IgD-negative memory B cell (primary cell): ENCODE measurements around the gene PAX6. TPM values are rescaled to one million over a fixed set of nuclear protein-coding genes. Genes with fewer than 3 reads are reported as not detected.

Experiments
- H3K27ac Mint-ChIP-seq, 3 donors: one replicate each; pipeline ENCODE4 v1.8.0; 2020 to 2022; ENCODE audit warnings: mild to moderate bottlenecking in 3 of 3, mixed read lengths in 3 of 3, moderate library complexity in 1 of 3
- H3K27me3 Mint-ChIP-seq: one replicate; pipeline ENCODE4 v1.8.0; 2021; ENCODE audit warnings: mixed read lengths
- H3K36me3 Mint-ChIP-seq: one replicate; pipeline ENCODE4 v1.8.0; 2020; ENCODE audit warnings: mild to moderate bottlenecking, mixed read lengths
- H3K4me1 Mint-ChIP-seq, 3 donors: one replicate each; pipeline ENCODE4 v1.8.0; 2020 to 2022; ENCODE audit warnings: mixed read lengths in 3 of 3, mild to moderate bottlenecking in 1 of 3
- H3K4me3 Mint-ChIP-seq, 4 donors: one replicate each; pipeline ENCODE4 v1.8.0; 2020 to 2022; ENCODE audit warnings: mild to moderate bottlenecking in 4 of 4, mixed read lengths in 4 of 4, moderate library complexity in 3 of 4
- H3K9me3 Mint-ChIP-seq, 3 donors: one replicate each; pipeline ENCODE4 v1.8.0; 2020 to 2021; ENCODE audit warnings: mixed read lengths in 3 of 3, mild to moderate bottlenecking in 1 of 3
- polyA plus RNA-seq: library from polyadenylated mRNA; unstranded; fragments of 300-500 nt; fragmentation: Illumina TruSeq; gene quantifications from one replicate; pipeline ENCODE4 v1.2.3, GENCODE V29; 2021

The PAX6 gene
- polyA plus RNA-seq, 1 donor from 2014 or later = not detected

DNA sequence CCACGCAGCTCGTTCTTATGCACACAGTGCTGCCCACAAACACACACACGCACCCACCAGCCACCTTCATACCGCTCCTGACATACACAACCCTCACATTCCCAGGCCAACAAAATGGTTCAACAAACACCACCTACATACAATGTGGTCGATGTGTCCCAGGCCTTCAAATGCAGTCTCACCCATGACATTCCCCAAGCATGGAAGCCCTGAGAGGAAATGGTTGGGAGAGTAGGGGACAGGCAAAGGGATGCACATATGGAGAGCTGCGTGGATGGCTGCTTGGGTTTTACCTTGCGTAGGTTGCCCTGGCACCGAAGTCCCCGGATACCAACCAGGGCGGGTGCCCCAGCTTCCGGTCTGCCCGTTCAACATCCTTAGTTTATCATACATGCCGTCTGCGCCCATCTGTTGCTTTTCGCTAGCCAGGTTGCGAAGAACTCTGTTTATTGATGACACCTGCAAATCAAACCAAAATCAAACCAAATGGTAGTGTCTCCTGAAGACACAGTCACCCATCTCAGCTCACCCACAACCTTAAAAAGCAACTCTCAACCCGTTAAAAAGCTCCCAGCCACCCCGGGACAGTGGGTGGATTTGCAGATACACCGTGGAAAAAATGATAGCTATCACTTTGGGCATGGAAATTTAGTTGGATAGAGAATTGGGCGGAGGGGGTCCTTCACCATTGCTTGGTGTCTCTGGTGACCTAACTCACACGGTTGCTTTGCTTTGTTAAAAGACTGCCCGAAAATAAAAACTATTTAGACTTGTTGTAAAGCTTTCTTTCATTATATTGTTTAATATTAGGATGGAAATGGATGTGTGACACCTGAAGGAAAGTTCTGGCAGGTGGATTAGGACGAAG, 10.5 kb downstream of the PAX6 start:
- Mint-ChIP-seq H3K4me3 (peak overlapping the region in 3 of 4 donors; percentile 3 to 59 (median 23)), H3K4me1 (peaks cover 10 to 16% (median 13%) of the 10 kb centered on the region in 3 donors), H3K27me3 (peaks cover 73% of the 10 kb centered on the region), H3K27ac (peak overlapping the region; percentile 33 to 80 (median 59)), H3K36me3 (no peaks in the 10 kb centered on the region), H3K9me3 (peaks cover 5 to 23% (median 9%) of the 10 kb centered on the region in 3 donors)

GRCh38 chr11:31799435-31800397, 11.4 kb downstream of the PAX6 start:
- Mint-ChIP-seq H3K27ac (peak overlapping the region; percentile 33 to 60 (median 59)), H3K4me1 (peaks cover 8 to 14% (median 12%) of the 10 kb centered on the region in 3 donors), H3K9me3 (peaks cover 5 to 22% (median 9%) of the 10 kb centered on the region in 3 donors), H3K4me3 (peak overlapping the region in 3 of 4 donors; percentile 3 to 41 (median 6)), H3K36me3 (no peaks in the 10 kb centered on the region), H3K27me3 (peaks cover 72% of the 10 kb centered on the region)

- peak overlapping the region in 3 of 4 donors; percentile 23 to 72 (median 58) for H3K4me3 Mint-ChIP-seq
- H3K27ac Mint-ChIP-seq = peak overlapping the region in 2 of 3 donors; percentile 31 to 73
- peaks cover 68% of the 10 kb centered on the region for H3K27me3 Mint-ChIP-seq
- no peaks in the 10 kb centered on the region for H3K36me3 Mint-ChIP-seq
- peaks cover 5 to 15% (median 5%) of the 10 kb centered on the region in 3 donors for H3K9me3 Mint-ChIP-seq
- H3K4me1 Mint-ChIP-seq = peaks cover 4 to 5% (median 4%) of the 10 kb centered on the region in 3 donors
These were observed 12.3 kb downstream of the PAX6 start for GRCh38 chr11:31798554-31799434.

GRCh38 chr11:31798057-31798553, 13.0 kb downstream of the PAX6 start:
- H3K9me3 Mint-ChIP-seq = peaks cover 3 to 8% (median 5%) of the 10 kb centered on the region in 3 donors
- peak overlapping the region in 2 of 3 donors; percentile 77 to 89 for H3K27ac Mint-ChIP-seq
- peaks cover 65% of the 10 kb centered on the region for H3K27me3 Mint-ChIP-seq
- peaks cover 4% of the 10 kb centered on the region in 3 donors for H3K4me1 Mint-ChIP-seq
- H3K4me3 Mint-ChIP-seq = peak overlapping the region; percentile 56 to 72 (median 61)
- H3K36me3 Mint-ChIP-seq = no peaks in the 10 kb centered on the region

DNA sequence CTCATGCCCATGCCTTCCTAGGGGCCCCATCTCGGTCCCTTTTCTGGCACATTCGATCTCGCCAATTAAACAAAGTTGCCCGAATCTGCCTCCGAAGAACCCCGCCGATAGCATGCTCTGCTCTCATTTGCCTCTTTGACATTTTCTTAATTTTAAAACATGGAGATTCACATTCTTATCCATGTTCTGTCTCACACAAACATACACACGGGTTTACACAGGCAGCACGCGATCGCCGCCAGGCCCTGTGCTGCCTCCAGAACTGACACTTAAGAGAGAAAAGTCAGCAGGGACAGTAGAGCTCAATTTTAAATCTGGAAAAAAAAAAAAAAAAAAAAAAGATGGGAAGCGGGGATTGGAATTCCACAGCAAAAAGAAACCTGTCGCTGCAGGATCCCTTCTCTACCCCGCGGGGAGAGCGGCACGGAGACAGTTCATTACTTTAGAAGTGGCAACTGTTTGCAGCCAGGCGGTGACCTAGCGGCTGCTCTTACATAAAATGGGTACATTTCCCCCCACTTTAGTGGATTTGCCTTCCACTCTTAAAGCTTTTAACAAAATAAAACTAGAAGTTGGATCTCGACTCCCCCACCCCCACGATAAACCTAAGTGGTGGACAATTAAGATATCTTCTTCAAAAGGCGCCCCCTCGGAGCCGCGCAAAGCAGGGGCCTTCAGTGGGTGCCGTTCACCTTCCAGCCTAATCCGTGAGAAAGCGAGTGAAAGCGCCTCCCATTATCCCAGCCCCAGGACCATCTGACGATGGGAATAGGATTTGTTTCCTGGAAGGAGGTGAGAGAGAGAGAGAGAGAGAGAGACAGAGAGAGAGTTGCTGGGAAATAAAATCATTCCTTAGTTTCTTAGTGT, 13.7 kb downstream of the PAX6 start:
- Mint-ChIP-seq H3K36me3 (no peaks in the 10 kb centered on the region), H3K4me1 (peaks cover 4% of the 10 kb centered on the region in 3 donors), H3K27ac (peak overlapping the region in 2 of 3 donors; percentile 77 to 89), H3K27me3 (peaks cover 59% of the 10 kb centered on the region), H3K9me3 (peaks cover 3 to 5% (median 3%) of the 10 kb centered on the region in 3 donors), H3K4me3 (peak overlapping the region; percentile 10 to 64 (median 48))

- Mint-ChIP-seq H3K27me3 (peaks cover 58% of the 10 kb centered on the region), H3K4me1 (peaks cover 4% of the 10 kb centered on the region in 3 donors), H3K27ac (peak overlapping the region in 2 of 3 donors; percentile 77 to 86), H3K36me3 (no peaks in the 10 kb centered on the region), H3K9me3 (peaks cover 3 to 7% (median 5%) of the 10 kb centered on the region in 3 donors), H3K4me3 (peak overlapping the region in 2 of 4 donors; percentile 56 to 62)
These were observed 14.5 kb downstream of the PAX6 start for GRCh38 chr11:31796499-31797189.

- H3K4me1 Mint-ChIP-seq = peaks cover 4% of the 10 kb centered on the region in 3 donors
- peak overlapping the region in 2 of 3 donors; percentile 39 to 59 for H3K27ac Mint-ChIP-seq
- no peaks in the 10 kb centered on the region for H3K36me3 Mint-ChIP-seq
- peaks cover 50% of the 10 kb centered on the region for H3K27me3 Mint-ChIP-seq
- no peak overlapping the region for H3K4me3 Mint-ChIP-seq
- peaks cover 3 to 7% (median 5%) of the 10 kb centered on the region in 3 donors for H3K9me3 Mint-ChIP-seq
These were observed 15.2 kb downstream of the PAX6 start for GRCh38 chr11:31795706-31796498.

- peaks cover 38% of the 10 kb centered on the region for H3K27me3 Mint-ChIP-seq
These were observed 16.6 kb downstream of the PAX6 start for GRCh38 chr11:31794548-31794947.

GRCh38 chr11:31793264-31793663, 17.9 kb downstream of the PAX6 start:
- Mint-ChIP-seq H3K4me1 (peaks cover 3 to 4% (median 4%) of the 10 kb centered on the region in 3 donors), H3K4me3 (no peak overlapping the region), H3K36me3 (no peaks in the 10 kb centered on the region), H3K9me3 (peaks cover 0 to 5% (median 4%) of the 10 kb centered on the region in 3 donors), H3K27ac (no peak overlapping the region), H3K27me3 (peaks cover 30% of the 10 kb centered on the region)

More at GRCh38 chr11:31794548-31794947, 16.6 kb downstream of the PAX6 start:
- no peaks in the 10 kb centered on the region for H3K36me3 Mint-ChIP-seq
- peaks cover 0 to 5% (median 4%) of the 10 kb centered on the region in 3 donors for H3K9me3 Mint-ChIP-seq
- no peak overlapping the region for H3K4me3 Mint-ChIP-seq
- H3K4me1 Mint-ChIP-seq = peaks cover 4% of the 10 kb centered on the region in 3 donors
- H3K27ac Mint-ChIP-seq = no peak overlapping the region

DNA sequence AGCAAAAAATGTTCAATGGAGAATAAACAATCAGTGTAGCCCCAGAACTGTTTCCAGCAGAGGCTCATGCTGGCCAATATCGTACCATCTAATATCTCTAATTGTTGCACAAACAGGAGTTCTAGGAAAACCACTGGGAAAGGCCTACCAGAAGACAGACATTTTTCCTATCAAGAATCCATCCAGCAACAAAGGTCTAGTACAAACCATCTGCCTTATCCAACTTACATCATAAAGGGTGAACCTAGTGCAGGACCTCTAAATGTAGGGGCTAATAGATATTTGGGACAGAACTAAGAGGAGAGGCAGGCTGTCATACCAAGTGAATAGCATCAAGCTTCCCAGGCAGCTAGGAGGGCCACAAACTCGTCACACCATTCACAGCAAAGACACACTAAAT, 18.7 kb downstream of the PAX6 start:
- H3K36me3 Mint-ChIP-seq = no peaks in the 10 kb centered on the region
- H3K9me3 Mint-ChIP-seq = peaks cover 0 to 5% (median 4%) of the 10 kb centered on the region in 3 donors
- H3K4me3 Mint-ChIP-seq = no peak overlapping the region
- no peak overlapping the region for H3K27ac Mint-ChIP-seq
- H3K4me1 Mint-ChIP-seq = peaks cover 2 to 4% (median 3%) of the 10 kb centered on the region in 3 donors
- peaks cover 25% of the 10 kb centered on the region for H3K27me3 Mint-ChIP-seq

- Mint-ChIP-seq H3K4me3 (no peak overlapping the region), H3K4me1 (peaks cover 0 to under 1% (median 0%) of the 10 kb centered on the region in 3 donors), H3K27ac (no peak overlapping the region), H3K27me3 (peaks cover 21% of the 10 kb centered on the region), H3K9me3 (peaks cover 0 to 4% (median 3%) of the 10 kb centered on the region in 3 donors), H3K36me3 (no peaks in the 10 kb centered on the region)
These were observed 19.1 kb downstream of the PAX6 start for GRCh38 chr11:31792036-31792435.

DNA sequence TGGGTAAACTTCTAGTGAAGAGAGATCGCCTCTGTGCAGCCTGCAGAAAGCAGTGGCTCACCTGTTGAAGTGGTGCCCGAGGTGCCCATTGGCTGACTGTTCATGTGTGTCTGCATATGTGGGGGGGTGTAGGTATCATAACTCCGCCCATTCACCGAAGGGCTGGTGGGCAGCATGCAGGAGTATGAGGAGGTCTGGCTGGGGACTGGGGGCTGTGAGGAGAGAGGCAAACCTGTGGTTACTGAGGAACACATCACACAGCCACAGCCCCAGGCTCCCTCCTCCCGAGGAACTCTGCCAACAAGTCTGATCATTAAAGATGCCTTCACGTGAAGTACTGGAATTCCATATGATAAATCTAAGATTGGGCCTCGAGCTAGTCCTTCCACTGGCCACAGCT, 20.5 kb downstream of the PAX6 start:
- no peak overlapping the region for H3K27ac Mint-ChIP-seq
- peaks cover 10% of the 10 kb centered on the region for H3K27me3 Mint-ChIP-seq
- H3K4me1 Mint-ChIP-seq = no peaks in the 10 kb centered on the region
- H3K36me3 Mint-ChIP-seq = no peaks in the 10 kb centered on the region
- H3K4me3 Mint-ChIP-seq = no peak overlapping the region
- peaks cover 0 to 4% (median 0%) of the 10 kb centered on the region in 3 donors for H3K9me3 Mint-ChIP-seq
